IPS-NIHi7 (cell line): ENCODE results near the gene HECTD1.
A peak's percentile ranks its signal among the peaks of the same experiment; 100 is the strongest.
"Not testable (repeated sequence)": the region's sequence is repeated elsewhere in the genome, so short reads cannot be mapped to it uniquely, and the experiment has no call there.

Experiments used
- DNase-seq: peaks from one replicate; pipeline ENCODE4 v3.0.0; 2012; ENCODE audit warnings: mixed read lengths; ENCODE audit errors: extremely low spot score

The HECTD1 gene

DNA sequence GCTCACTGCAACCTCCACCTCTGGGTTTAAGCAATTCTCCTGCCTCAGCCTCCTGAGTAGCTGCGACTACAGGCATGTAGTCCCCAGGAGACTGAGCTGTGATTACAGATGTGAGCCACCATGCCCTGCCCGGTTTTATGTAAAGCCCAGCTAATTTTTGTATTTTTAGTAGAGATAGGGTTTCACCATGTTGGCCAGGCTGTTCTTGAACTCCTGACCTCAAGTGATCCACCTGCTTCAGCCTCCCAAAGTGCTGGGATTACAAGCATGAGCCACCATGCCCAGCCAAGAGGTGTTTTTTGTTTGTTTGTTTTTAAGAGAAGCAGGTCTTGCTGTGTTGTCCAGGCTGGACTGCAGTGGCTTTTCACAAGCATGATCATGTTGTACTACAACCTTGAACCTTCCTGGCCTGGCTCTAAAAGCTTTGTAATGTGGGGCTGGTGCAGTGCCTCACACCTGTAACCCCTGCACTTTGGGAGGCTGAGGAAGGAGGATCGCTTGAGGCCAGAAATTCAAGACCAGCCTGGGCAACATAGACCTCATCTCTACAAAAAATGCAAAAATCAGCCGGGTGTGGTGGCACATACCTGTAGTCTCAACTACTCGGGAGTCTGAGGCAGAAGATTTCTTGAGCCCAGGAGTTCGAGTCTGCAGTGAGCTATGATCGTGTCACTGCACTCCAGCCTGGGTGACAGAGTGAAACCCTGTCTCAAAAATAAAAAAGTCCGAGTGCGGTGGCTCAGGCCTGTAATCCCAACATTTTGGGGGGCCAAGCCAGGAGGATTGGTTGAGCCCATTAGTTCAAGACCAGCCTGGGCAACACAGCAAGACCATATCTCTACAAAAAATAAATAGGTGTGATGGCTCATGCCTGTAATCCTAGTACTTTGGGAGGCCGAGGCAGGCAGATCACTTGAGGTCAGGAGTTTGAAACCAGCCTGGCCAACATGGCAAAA, 113.4 kb downstream of the HECTD1 start:
- not testable (repeated sequence) for DNase-seq

DNA sequence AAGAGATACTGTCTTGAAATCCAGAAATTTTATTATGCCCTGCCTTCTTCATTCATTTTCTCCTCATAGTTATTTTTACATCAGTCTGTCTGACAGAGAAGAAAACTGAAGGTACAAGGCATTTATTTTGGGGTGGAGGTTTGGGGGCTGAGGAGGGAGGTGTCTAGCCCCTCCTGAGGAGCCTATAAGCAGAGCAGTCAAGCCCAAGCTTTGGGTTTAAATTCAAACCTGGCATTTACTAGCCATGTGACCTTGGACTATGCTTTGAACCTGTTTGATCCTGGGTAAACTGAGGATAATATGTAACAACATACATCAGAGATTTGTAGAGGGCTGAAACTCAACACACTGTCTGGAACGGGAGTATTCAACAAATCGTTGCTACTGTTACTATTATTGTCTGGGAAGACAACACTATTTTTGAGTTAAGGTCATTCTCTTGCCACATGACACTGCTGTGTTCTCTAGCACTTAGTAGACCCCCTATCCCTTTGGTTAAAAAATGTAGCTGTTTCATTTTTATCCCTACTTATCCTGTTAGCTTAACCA, 115.4 kb downstream of the HECTD1 start:
- DNase-seq: no peak

GRCh38 chr14:31090883-31091764, 116.5 kb downstream of the HECTD1 start:
- no peak for DNase-seq

DNA sequence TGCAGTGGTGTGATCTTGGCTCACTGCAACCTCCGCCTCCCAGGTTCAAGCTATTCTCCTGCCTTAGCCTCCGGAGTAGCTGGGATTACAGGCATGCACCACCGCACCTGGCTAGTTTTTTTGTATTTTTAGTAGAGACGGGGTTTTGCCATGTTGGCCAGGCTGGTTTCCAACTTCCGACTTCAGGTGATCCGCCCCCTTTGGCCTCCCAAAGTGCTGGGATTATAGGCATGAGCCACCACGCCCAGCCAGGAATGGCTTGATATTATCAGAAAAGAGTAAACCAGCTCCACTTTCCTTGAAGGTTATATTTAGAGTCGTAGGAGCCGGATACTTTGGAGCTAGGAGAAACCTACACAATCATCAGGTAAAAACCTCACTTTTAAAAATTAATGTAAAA, 121.1 kb downstream of the HECTD1 start:
- not testable (repeated sequence) for DNase-seq

GRCh38 chr14:31085027-31085426, 122.6 kb downstream of the HECTD1 start:
- no peak for DNase-seq

GRCh38 chr14:31084385-31084784, 123.2 kb downstream of the HECTD1 start:
- DNase-seq: peak; percentile 41

DNA sequence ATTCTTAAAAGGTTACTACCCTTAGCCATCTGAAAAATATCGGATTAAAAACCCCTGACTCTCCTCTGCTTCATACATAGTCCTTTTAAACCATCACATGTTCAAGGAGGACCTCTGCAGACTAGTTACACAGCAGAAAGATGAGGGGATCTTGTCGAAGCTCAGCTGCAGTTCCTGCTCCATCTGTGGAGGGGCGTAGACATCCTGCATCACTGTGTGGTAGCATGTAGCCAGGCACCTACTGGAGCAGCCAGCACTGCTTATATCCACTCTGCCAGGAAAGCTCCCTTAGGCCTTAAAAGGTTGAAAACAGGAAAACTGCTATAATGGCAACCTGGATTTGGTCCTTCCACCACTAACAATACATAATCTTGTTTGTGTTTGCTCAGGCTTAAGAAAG, 123.8 kb downstream of the HECTD1 start:
- no peak for DNase-seq

- no peak for DNase-seq
These were observed 127.1 kb downstream of the HECTD1 start for GRCh38 chr14:31080484-31080883.

GRCh38 chr14:31080056-31080455, 127.5 kb downstream of the HECTD1 start:
- DNase-seq: no peak

DNA sequence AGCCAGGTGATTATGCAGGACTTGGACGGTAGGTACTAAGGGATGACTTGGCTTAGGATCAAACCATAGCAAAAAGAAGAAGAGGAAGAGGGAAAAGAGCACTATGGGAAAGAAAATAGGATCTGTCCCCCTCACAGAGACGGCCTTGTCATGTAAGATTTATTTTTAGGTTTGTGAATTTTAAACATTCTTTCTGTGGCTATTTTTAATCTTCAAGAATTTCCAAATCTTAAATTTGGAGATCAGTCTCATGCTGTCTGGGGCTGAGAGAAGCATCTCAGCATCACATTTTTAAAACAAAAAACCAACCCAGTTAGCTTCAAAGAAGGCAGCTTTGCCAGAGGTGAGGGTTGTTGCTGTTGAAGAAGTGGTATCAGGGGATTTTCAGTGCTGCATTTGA, 128.8 kb downstream of the HECTD1 start:
- no peak for DNase-seq

- no peak for DNase-seq
These were observed 132.4 kb downstream of the HECTD1 start for GRCh38 chr14:31075144-31075543.

DNA sequence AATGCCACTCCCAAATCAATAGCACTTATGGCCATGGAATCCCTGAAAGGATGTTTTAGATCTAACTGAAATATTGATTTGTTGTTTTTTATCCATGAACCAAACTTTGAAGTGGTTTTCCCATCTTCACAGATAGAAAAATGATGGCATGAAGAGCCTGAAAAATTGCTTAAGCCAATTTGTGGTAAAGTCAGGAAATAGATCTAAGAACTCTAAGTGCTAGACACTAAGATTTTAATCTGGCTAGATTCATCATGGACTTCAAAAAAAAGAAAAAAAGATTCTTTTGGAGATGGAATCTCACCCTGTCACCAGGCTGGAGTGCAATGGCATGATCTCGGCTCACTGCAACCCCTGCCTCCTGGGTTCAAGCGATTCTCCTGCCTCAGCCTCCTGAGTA, 136.4 kb downstream of the HECTD1 start:
- no peak for DNase-seq

GRCh38 chr14:31070431-31070830, 137.2 kb downstream of the HECTD1 start:
- no peak for DNase-seq

DNA sequence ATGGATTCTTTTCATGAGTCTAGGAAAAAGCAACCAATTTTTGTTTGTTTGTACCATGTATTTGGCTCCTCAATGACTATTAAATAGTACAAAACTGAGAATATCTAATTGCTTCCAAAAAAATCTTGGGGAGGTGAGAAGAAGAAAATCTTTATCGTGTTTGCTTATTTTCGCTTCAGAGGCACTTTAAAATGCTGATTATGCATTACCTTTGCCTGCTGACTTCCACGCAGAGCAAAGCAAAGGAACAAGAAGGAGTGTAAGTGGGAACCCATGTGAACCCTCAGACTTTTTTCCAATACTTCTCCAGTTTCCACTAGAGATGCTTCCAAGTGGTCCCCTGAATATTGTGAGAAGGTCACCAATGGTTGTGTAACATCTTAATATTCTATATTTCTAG, 138.2 kb downstream of the HECTD1 start:
- no peak for DNase-seq

DNA sequence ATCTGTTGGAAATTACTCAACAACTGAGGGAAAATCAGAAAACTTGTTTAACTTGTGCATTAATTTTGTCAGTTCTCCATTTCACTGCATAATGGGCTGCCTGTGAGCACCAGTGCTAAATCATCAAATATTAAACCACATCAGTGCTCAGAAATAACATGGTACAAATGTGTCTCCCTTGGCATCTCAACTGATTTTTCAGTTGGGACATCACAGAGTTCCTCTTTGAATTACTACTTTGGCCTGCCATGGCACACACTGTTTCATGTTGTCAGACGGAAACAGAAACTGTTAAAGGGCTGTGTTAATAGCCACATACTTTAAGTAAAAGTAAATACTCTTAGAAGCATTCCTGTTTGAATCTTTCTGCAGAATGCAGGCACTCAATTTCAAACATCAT, 139.4 kb downstream of the HECTD1 start:
- no peak for DNase-seq

DNA sequence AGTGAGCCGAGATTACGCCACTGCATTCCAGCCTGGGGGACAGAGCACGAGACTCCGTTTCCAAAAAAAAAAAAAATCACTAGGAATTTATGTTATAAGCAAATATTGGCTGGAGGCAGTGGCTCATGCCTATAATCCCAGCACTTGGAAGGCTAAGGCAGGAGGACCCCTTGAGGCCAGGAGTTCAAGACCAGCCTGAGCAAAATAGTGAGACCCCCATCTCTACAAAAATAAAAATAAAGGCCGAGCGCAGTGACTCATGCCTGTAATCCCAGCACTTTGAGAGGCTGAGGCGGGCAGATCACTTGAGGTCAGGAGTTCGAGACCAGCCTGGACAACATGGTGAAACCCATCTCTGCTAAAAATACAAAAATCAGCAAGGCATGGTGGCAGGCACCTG, 144.7 kb downstream of the HECTD1 start:
- DNase-seq: not testable (repeated sequence)

GRCh38 chr14:31060253-31060875, 147.2 kb downstream of the HECTD1 start:
- DNase-seq: no peak

DNA sequence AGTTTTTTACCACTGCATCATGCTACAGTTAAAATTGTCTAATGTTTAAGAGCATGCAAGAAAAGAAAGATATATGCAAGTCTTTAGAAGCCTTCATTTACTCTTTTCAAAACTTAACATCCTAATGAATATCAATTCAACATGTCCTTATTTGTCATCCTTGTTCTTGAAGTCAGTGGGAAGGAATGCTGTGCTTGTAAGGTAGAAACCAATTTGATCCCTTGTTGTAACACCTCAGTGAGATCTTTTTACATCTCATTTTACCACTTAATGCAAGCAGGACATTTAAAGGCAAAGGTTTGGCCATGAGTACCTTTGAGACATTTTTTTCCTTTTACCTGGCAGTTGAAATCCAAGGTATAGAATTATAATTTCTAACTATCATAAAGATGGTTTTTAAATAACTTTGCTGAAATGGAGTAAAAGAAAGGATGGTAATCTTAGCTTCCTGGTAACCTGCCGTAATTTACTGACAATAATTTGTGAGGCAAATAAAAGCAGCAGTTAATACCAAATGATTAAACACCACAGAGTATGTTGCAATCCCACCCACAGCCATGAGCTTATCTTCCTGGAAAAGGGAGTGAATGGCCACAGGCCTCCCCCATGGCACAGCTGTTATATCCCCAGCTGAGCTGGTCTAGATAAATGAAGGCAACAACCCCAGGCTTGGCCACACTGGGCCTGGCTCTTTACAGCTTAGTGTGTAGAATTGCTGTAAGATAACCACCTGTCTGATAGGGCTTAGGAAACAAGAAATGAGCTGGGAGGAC, 148.3 kb downstream of the HECTD1 start:
- peak; percentile 31 for DNase-seq

DNA sequence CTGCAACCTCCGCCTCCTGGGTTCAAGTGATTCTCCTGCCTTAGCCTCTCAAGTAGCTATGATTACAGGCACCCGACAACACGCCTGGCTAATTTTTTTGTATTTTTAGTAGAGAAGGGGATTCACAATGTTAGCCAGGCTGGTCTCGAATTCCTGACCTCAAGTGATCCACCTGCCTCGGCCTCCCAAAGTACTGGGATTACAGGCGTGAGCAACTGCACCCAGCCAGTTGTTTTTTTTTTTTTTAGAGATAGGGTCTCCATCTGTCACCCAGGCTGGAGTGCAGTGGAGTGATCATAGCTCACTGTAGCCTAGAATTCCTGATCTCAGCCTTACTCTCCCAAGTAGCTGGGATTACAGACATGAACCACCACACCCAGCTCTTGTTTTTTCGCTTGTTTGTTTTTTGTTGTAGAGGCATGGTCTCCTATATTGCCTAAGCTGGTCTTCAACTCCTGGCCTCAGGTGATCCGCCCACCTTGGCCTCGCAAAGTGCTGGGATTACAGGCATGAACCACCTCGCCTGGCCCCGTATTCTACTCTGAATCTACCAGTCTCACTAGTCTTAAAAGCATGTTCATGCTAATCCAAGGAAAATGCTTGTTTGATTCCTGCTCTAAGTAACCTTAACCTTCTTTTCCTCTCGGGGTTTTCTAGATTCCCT, 149.8 kb downstream of the HECTD1 start:
- DNase-seq: no peak

GRCh38 chr14:31057035-31057434, 150.6 kb downstream of the HECTD1 start:
- no peak for DNase-seq
